Prostate gland (tissue), 1 donor: ENCODE results near the gene IQSEC3.

Experiments
- POLR2A ChIP-seq: fragments of 450-650 bp; IDR thresholded peaks from one replicate; pipeline ENCODE4 v1.6.1; 2016; ENCODE audit warnings: antibody characterized with exemption, mild to moderate bottlenecking
- POLR2AphosphoS5 ChIP-seq: sonication (generic); formaldehyde crosslinking; IDR thresholded peaks from one replicate; pipeline ENCODE4 v1.6.1; 2017; ENCODE audit warnings: antibody characterized with exemption

DNA sequence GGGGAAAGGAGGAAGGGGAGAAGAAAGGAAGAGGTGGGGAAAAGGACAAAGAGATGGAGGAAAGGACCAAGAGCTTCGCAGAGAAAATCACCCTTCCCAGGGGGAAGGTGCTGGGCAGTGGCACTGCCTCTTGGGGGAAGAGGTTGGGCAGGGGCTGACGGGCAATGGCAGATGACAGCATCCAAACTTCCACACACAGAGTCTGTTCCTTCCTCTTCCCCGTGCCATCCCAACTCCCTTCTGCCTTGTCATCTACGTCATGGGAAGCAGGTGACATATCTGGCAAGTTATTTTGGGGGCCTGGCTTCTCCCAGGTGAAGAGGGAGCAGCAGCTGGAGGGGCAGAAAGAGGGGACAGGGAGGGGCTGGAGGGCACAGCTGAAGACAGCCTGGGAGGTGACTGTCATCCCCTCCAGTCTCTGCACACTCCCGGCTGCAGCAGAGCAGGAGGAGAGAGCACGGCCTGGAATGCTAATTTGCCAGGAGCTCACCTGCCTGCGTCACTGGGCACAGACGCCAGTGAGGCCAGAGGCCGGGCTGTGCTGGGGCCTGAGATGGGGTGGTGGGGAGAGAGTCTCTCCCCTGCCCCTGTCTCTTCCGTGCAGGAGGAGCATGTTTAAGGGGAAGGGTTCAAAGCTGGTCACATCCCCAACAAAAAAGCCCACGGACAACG lies 43.9 kb upstream of the IQSEC3 start:
- TF ChIP-seq POLR2AphosphoS5 = no peak
- TF ChIP-seq POLR2A = no peak
